ENCODE data around the gene FCHSD1. TPM values are rescaled to one million over a fixed set of nuclear protein-coding genes. Genes with fewer than 3 reads are reported as not detected.
A peak's percentile ranks its signal among the peaks of the same experiment; 100 is the strongest.

FCHSD1 gene
- total RNA-seq (2021; ENCODE audit: unreplicated experiment) = 37.2 TPM
- 29.5 and 30.8 TPM in 2 replicates for polyA plus RNA-seq (2012)
- percentile 64 among the genes with signal in this experiment for Bru-seq, nascent RNA
- percentile 80 among the genes with signal in this experiment for BruChase-seq, experiment 1, labeled RNA remaining after a 6-hour chase
- percentile 83 among the genes with signal in this experiment for BruChase-seq, experiment 2, labeled RNA remaining after a 2-hour chase
- long read RNA-seq, partial matches to known transcripts = 17 of 37 reads
- long read RNA-seq, other reads (novel, unspliced or antisense) = 17 of 37 reads

- Histone ChIP-seq H3K4me1 (ENCODE audit: control insufficient read depth in 1 of 2, insufficient read depth in 2 of 2, low read length in 2 of 2) (peaks cover 0 to 18% of the 10 kb centered on the region in 2 experiments; a peak in 2 of 4 replicates), H3K9ac (ENCODE audit: low read length) (peak within 1 kb of the TSS; percentile 71), H4K20me1 (ENCODE audit: insufficient read depth) (no peaks in the 10 kb centered on the region), H3K4me2 (ENCODE audit: low read length) (peak within 1 kb of the TSS; percentile 97), H3K27ac (ENCODE audit: low read depth, low read length) (no peak within 1 kb of the TSS; the same call in 1 of the 2 replicates), H3K4me3 (replicated peaks in 1 of 2; ENCODE audit: low read depth in 1 of 2, low read length in 2 of 2) (peak within 1 kb of the TSS; percentile 77 to 78), H3K27me3 (ENCODE audit: insufficient read depth, low read length) (no peaks in the 10 kb centered on the region), H3K9me3 (ENCODE audit: control insufficient read depth in 1 of 2, insufficient read depth in 1 of 2, low read depth in 1 of 2, low read length in 2 of 2) (no peaks in the 10 kb centered on the region), H3K79me2 (ENCODE audit: insufficient read depth, low read length) (no peaks in the 10 kb centered on the region), H3K9me2 (ENCODE audit: insufficient read depth) (no peaks in the 10 kb centered on the region), H3K36me3 (ENCODE audit: control insufficient read depth in 1 of 2, insufficient read depth in 2 of 2, low read length in 2 of 2) (peaks cover 2 to 3% of the 10 kb centered on the region in 2 experiments; a peak in 2 of 4 replicates), H2AFZ (ENCODE audit: low read depth, low read length, poor library complexity, severe bottlenecking) (no peak within 1 kb of the TSS)
- intact Hi-C loops (cut with micrococcal nuclease) = no loop called here
- ChIA-PET POLR2A (interaction anchor here (1.6 kb wide), 1 partner anchor 14 kb away, joined by 6 read pairs; the partner anchor contains the start of genes HDAC3 and RELL2), RAD21 (ENCODE audit: low non-redundant PET in 1 of 2, low total read pairs in 2 of 2, uncharacterized antibody in 2 of 2, unreplicated experiment in 2 of 2) (no interaction called here), CTCF (interaction anchor here (1.0 to 1.7 kb wide), 5 partner anchors 9 to 318 kb away, joined by 3 to 5 read pairs (median 4); partner anchors contain the start of genes DIAPH1 and RNF14)
- DNase-seq (ENCODE audit: low read depth, low spot score) = peak; percentile 65
- BruUV-seq (replicated peaks) = no TSS peak
- TF ChIP-seq TCF7L2 (IDR thresholded peaks at IDR 0.05; ENCODE audit: borderline replicate concordance, extremely low read depth, insufficient read depth, insufficient read length) (no peak), EZH2phosphoT487 (IDR thresholded peaks at IDR 0.05; ENCODE audit: borderline replicate concordance) (no peak), ZNF274 (IDR thresholded peaks at IDR 0.05; ENCODE audit: low read depth, low read length) (no peak), POLR2AphosphoS5 (IDR thresholded peaks at IDR 0.05; ENCODE audit: low read depth, low read length) (peak; percentile 73), EZH2 (IDR thresholded peaks at IDR 0.05) (no peak), YY1 (IDR thresholded peaks at IDR 0.05; ENCODE audit: extremely low read depth, insufficient replicate concordance, low read depth, low read length) (peak; percentile 6), MAX (IDR thresholded peaks at IDR 0.05) (no peak), SP1 (IDR thresholded peaks at IDR 0.05; ENCODE audit: low read depth) (peak; percentile 47; the same call in 1 of the 2 replicates), SRF (IDR thresholded peaks at IDR 0.05; ENCODE audit: low read depth) (no peak), CTCF (IDR thresholded peaks at IDR 0.05 in 2 of 3, conservative IDR thresholded peaks at IDR 0.05 in 1 of 3; ENCODE audit: borderline replicate concordance in 1 of 3, insufficient read depth in 1 of 3, low read depth in 2 of 3, low read length in 2 of 3) (no peak), EGR1 (IDR thresholded peaks at IDR 0.05; ENCODE audit: low read depth) (peak; percentile 89), ZFX (IDR thresholded peaks at IDR 0.05) (no peak), CEBPB (IDR thresholded peaks at IDR 0.05; ENCODE audit: low read depth) (no peak), FOSL1 (IDR thresholded peaks at IDR 0.05; ENCODE audit: low read depth) (no peak), ELF1 (IDR thresholded peaks at IDR 0.05; ENCODE audit: borderline replicate concordance, low read depth) (no peak; the same call in 1 of the 2 replicates), ATF3 (IDR thresholded peaks at IDR 0.05) (no peak), POLR2A (IDR thresholded peaks at IDR 0.05; ENCODE audit: borderline replicate concordance, extremely low read depth, insufficient read depth, insufficient read length) (peak; percentile 53), JUND (IDR thresholded peaks at IDR 0.05) (no peak), CBX3 (IDR thresholded peaks at IDR 0.05; ENCODE audit: low read depth) (no peak), SIN3A (IDR thresholded peaks at IDR 0.05; ENCODE audit: low read depth) (no peak)
- peak; percentile 96 for ATAC-seq
These were observed at the start of gene FCHSD1 for GRCh38 chr5:141650851-141651727. Gene FCHSD1, minus strand, starts transcription at chr5:141651418. Its CDS starts 50 bp downstream, at chr5:141651368.
